ENCODE results near the gene MTFR1L.

- TF ChIP-seq, protein P1, sequence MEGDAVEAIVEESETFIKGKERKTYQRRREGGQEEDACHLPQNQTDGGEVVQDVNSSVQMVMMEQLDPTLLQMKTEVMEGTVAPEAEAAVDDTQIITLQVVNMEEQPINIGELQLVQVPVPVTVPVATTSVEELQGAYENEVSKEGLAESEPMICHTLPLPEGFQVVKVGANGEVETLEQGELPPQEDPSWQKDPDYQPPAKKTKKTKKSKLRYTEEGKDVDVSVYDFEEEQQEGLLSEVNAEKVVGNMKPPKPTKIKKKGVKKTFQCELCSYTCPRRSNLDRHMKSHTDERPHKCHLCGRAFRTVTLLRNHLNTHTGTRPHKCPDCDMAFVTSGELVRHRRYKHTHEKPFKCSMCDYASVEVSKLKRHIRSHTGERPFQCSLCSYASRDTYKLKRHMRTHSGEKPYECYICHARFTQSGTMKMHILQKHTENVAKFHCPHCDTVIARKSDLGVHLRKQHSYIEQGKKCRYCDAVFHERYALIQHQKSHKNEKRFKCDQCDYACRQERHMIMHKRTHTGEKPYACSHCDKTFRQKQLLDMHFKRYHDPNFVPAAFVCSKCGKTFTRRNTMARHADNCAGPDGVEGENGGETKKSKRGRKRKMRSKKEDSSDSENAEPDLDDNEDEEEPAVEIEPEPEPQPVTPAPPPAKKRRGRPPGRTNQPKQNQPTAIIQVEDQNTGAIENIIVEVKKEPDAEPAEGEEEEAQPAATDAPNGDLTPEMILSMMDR (conservative IDR thresholded peaks at IDR 0.05 in 1 of 2, IDR thresholded peaks at IDR 0.05 in 1 of 2; ENCODE audit: low read depth in 1 of 2, low read length in 2 of 2) = no peak
- no peak for TF ChIP-seq EZH2 (IDR thresholded peaks at IDR 0.05; ENCODE audit: low read length, missing control alignments)
Measured at GRCh38 chr1:25805863-25806225, 13.9 kb upstream of the MTFR1L start.
